ENCODE data around the gene SH3BP5L.

DNA sequence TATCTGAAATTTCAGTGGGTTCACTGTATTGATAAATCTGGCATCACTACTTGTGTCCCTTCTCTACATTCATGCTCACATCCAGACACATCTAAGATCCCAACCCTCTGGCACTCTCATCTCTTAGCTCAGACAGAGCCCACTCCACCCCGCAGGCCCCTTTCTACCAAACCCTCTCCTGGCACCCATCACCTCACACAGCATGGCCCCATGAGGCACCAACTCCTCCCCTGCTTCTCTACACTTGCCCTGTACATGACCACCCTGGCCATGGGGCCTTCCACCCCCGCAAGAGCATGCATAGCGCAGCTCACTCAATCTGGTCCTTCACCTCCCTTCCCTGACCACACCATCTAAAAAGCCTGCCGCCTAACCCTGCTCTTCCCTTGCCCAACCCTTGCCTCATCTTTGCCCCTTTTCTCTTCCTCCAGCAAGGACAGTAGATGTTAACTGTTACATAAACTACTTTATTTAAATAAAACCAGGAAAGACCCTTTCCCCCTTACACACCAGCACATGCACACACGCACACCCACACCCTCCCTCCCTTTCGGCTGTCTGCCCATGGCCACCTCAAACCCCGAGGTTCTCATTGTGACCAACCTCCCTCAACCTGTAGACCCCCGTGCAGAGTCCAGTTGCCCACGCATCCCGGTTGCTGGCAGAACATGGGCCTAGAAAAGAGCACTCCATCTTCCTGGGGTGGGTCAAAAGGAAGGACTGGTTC, 15.6 kb downstream of the SH3BP5L start:
- TF ChIP-seq POLR2A (IDR thresholded peaks at IDR 0.05; ENCODE audit: low read depth, low read length): peak; percentile 33; the same call in 1 of the 2 replicates
- TF ChIP-seq ATF7 (IDR thresholded peaks at IDR 0.05; ENCODE audit: low read depth): no peak
- TF ChIP-seq, protein P1, sequence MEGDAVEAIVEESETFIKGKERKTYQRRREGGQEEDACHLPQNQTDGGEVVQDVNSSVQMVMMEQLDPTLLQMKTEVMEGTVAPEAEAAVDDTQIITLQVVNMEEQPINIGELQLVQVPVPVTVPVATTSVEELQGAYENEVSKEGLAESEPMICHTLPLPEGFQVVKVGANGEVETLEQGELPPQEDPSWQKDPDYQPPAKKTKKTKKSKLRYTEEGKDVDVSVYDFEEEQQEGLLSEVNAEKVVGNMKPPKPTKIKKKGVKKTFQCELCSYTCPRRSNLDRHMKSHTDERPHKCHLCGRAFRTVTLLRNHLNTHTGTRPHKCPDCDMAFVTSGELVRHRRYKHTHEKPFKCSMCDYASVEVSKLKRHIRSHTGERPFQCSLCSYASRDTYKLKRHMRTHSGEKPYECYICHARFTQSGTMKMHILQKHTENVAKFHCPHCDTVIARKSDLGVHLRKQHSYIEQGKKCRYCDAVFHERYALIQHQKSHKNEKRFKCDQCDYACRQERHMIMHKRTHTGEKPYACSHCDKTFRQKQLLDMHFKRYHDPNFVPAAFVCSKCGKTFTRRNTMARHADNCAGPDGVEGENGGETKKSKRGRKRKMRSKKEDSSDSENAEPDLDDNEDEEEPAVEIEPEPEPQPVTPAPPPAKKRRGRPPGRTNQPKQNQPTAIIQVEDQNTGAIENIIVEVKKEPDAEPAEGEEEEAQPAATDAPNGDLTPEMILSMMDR (IDR thresholded peaks at IDR 0.05 in 2 of 3, conservative IDR thresholded peaks at IDR 0.05 in 1 of 3; ENCODE audit: control insufficient read depth in 2 of 3, extremely low read depth in 1 of 3, insufficient read depth in 1 of 3, low read depth in 3 of 3, low read length in 3 of 3): no peak
- no peak for TF ChIP-seq DPF2 (IDR thresholded peaks at IDR 0.05)
- TF ChIP-seq EZH2 (IDR thresholded peaks at IDR 0.05; ENCODE audit: borderline replicate concordance, control insufficient read depth, low read depth, low read length): no peak
